Measurements from ENCODE around the gene EEF1AKMT3. TPM values are rescaled to one million over a fixed set of nuclear protein-coding genes. Genes with fewer than 3 reads are reported as not detected.
A peak's percentile ranks its signal among the peaks of the same experiment; 100 is the strongest.

Gene EEF1AKMT3
- total RNA-seq, 1 donor from 2014 or later: 5.6 TPM

GRCh38 chr12:57735952-57736740 lies 36.3 kb upstream of the EEF1AKMT3 start:
- no peak overlapping the region for H3K27ac Mint-ChIP-seq
- no peak for DNase-seq (ENCODE audit: low spot score, unreplicated experiment)
- H3K9me3 Mint-ChIP-seq (ENCODE audit: low read depth): no peaks in the 10 kb centered on the region
- no peaks in the 10 kb centered on the region for H3K36me3 Mint-ChIP-seq (ENCODE audit: insufficient read depth)
- H3K4me3 Mint-ChIP-seq (ENCODE audit: low read depth): peak overlapping the region; percentile 59
- peaks cover 21% of the 10 kb centered on the region for H3K4me1 Mint-ChIP-seq (ENCODE audit: low read depth)
- peaks cover 80% of the 10 kb centered on the region for H3K27me3 Mint-ChIP-seq
- no peak for TF ChIP-seq CTCF (IDR thresholded peaks at IDR 0.05; ENCODE audit: unreplicated experiment)

- no peaks in the 10 kb centered on the region for H3K9me3 Mint-ChIP-seq (ENCODE audit: low read depth)
- H3K27ac Mint-ChIP-seq: no peak overlapping the region
- DNase-seq (ENCODE audit: low spot score, unreplicated experiment): no peak
- no peak for TF ChIP-seq CTCF (IDR thresholded peaks at IDR 0.05; ENCODE audit: unreplicated experiment)
- H3K4me1 Mint-ChIP-seq (ENCODE audit: low read depth): peaks cover 21% of the 10 kb centered on the region
- H3K4me3 Mint-ChIP-seq (ENCODE audit: low read depth): peak overlapping the region; percentile 59
- H3K36me3 Mint-ChIP-seq (ENCODE audit: insufficient read depth): no peaks in the 10 kb centered on the region
- peaks cover 80% of the 10 kb centered on the region for H3K27me3 Mint-ChIP-seq
These were observed 35.5 kb upstream of the EEF1AKMT3 start for GRCh38 chr12:57736741-57737466.

GRCh38 chr12:57737467-57738460 lies 34.6 kb upstream of the EEF1AKMT3 start:
- H3K27ac Mint-ChIP-seq: no peak overlapping the region
- H3K9me3 Mint-ChIP-seq (ENCODE audit: low read depth): no peaks in the 10 kb centered on the region
- peaks cover 78% of the 10 kb centered on the region for H3K27me3 Mint-ChIP-seq
- H3K4me1 Mint-ChIP-seq (ENCODE audit: low read depth): peaks cover 21% of the 10 kb centered on the region
- DNase-seq (ENCODE audit: low spot score, unreplicated experiment): no peak
- H3K36me3 Mint-ChIP-seq (ENCODE audit: insufficient read depth): no peaks in the 10 kb centered on the region
- no peak overlapping the region for H3K4me3 Mint-ChIP-seq (ENCODE audit: low read depth)
- TF ChIP-seq CTCF (IDR thresholded peaks at IDR 0.05; ENCODE audit: unreplicated experiment): peak; percentile 31

GRCh38 chr12:57738661-57739237 lies 33.7 kb upstream of the EEF1AKMT3 start, which contains the start of gene AGAP2:
TSS of gene AGAP2 (minus strand) at chr12:57738742. CDS start at chr12:57738246, 496 bp downstream.
- H3K9me3 Mint-ChIP-seq (ENCODE audit: low read depth): no peaks in the 10 kb centered on the region
- no peak for DNase-seq (ENCODE audit: low spot score, unreplicated experiment)
- H3K4me3 Mint-ChIP-seq (ENCODE audit: low read depth): peak within 1 kb of the TSS; percentile 65
- H3K4me1 Mint-ChIP-seq (ENCODE audit: low read depth): peaks cover 21% of the 10 kb centered on the region
- no peak within 1 kb of the TSS for H3K27ac Mint-ChIP-seq
- no peak for TF ChIP-seq CTCF (IDR thresholded peaks at IDR 0.05; ENCODE audit: unreplicated experiment)
- H3K27me3 Mint-ChIP-seq: peaks cover 75% of the 10 kb centered on the region
- H3K36me3 Mint-ChIP-seq (ENCODE audit: insufficient read depth): no peaks in the 10 kb centered on the region

All from progenitor cell of endocrine pancreas (in vitro differentiated cells).